ENCODE measurements around the gene SLC2A13. TPM values are rescaled to one million over a fixed set of nuclear protein-coding genes. Genes with fewer than 3 reads are reported as not detected.

SLC2A13 gene
- polyA plus RNA-seq, 3 donors, result 2.2 to 2.9 (median 2.5) TPM

- Histone ChIP-seq H3K27me3 (ENCODE audit: control insufficient read depth in 2 of 2, insufficient read depth in 2 of 2, low read length in 2 of 2) (no peaks in the 10 kb centered on the region), H3K4me3 (replicated peaks in 1 of 3; ENCODE audit: low read depth in 2 of 3, low read length in 3 of 3) (no peak overlapping the region), H2AFZ (ENCODE audit: insufficient read depth, low read depth, low read length, poor library complexity, severe bottlenecking) (no peak overlapping the region), H3K79me2 (ENCODE audit: insufficient read depth, low read length) (no peaks in the 10 kb centered on the region), H3K9me3 (replicated peaks in 1 of 2; ENCODE audit: control insufficient read depth in 1 of 2, insufficient read depth in 1 of 2, low read length in 2 of 2) (peaks cover 35 to 41% of the 10 kb centered on the region in 2 donors), H3K4me2 (replicated peaks; ENCODE audit: extremely low read depth, low read length, poor library complexity, severe bottlenecking) (no peak overlapping the region), H3K27ac (ENCODE audit: low read depth in 1 of 2, low read length in 2 of 2) (no peak overlapping the region), H3K9ac (ENCODE audit: insufficient read depth, low read length, poor library complexity, severe bottlenecking) (no peak overlapping the region), H4K20me1 (ENCODE audit: insufficient read depth, low read length) (no peaks in the 10 kb centered on the region), H3K4me1 (ENCODE audit: control insufficient read depth in 1 of 2, insufficient read depth in 2 of 2, low read length in 2 of 2) (no peaks in the 10 kb centered on the region), H3K36me3 (replicated peaks in 1 of 2; ENCODE audit: control insufficient read depth in 1 of 2, insufficient read depth in 2 of 2, low read length in 2 of 2) (peaks cover 0 to 10% of the 10 kb centered on the region in 2 donors)
- no CpG with 5 or more reads among the region's 2 CpGs for WGBS (ENCODE audit: insufficient coverage)
- no peak overlapping the region for H3K27ac Mint-ChIP-seq
- no peaks in the 10 kb centered on the region for H3K4me1 Mint-ChIP-seq
- DNase-seq, result no peak
- no peak overlapping the region for H3K4me3 Mint-ChIP-seq
- peaks cover 0 to 2% (median 1%) of the 10 kb centered on the region in 3 donors for H3K27me3 Mint-ChIP-seq (ENCODE audit: low read depth in 3 of 3)
- TF ChIP-seq CTCF (IDR thresholded peaks at IDR 0.05), result no peak
- peaks cover 37 to 52% (median 46%) of the 10 kb centered on the region in 7 donors for H3K9me3 Mint-ChIP-seq
- intact Hi-C loops (cut with micrococcal nuclease), result no loop called here
- H3K36me3 Mint-ChIP-seq, result peaks cover 15 to 36% of the 10 kb centered on the region in 2 donors
Measured at GRCh38 chr12:40000884-40001283, 105.0 kb downstream of the SLC2A13 start.

GRCh38 chr12:39993268-39993667 is 112.6 kb downstream of the SLC2A13 start:
- Histone ChIP-seq H3K36me3 (replicated peaks in 1 of 2; ENCODE audit: control insufficient read depth in 1 of 2, insufficient read depth in 2 of 2, low read length in 2 of 2) (no peaks in the 10 kb centered on the region), H3K9ac (ENCODE audit: insufficient read depth, low read length, poor library complexity, severe bottlenecking) (no peak overlapping the region), H2AFZ (ENCODE audit: insufficient read depth, low read depth, low read length, poor library complexity, severe bottlenecking) (no peak overlapping the region), H3K9me3 (replicated peaks in 1 of 2; ENCODE audit: control insufficient read depth in 1 of 2, insufficient read depth in 1 of 2, low read length in 2 of 2) (peaks cover 8 to 14% of the 10 kb centered on the region in 2 donors), H3K79me2 (ENCODE audit: insufficient read depth, low read length) (no peaks in the 10 kb centered on the region), H3K4me1 (ENCODE audit: control insufficient read depth in 1 of 2, insufficient read depth in 2 of 2, low read length in 2 of 2) (peaks cover 0 to 5% of the 10 kb centered on the region in 2 donors), H3K4me2 (replicated peaks; ENCODE audit: extremely low read depth, low read length, poor library complexity, severe bottlenecking) (no peak overlapping the region), H4K20me1 (ENCODE audit: insufficient read depth, low read length) (no peaks in the 10 kb centered on the region), H3K27ac (ENCODE audit: low read depth in 1 of 2, low read length in 2 of 2) (no peak overlapping the region), H3K4me3 (replicated peaks in 1 of 3; ENCODE audit: low read depth in 2 of 3, low read length in 3 of 3) (no peak overlapping the region), H3K27me3 (ENCODE audit: control insufficient read depth in 2 of 2, insufficient read depth in 2 of 2, low read length in 2 of 2) (no peaks in the 10 kb centered on the region)
- Mint-ChIP-seq H3K4me3 (no peak overlapping the region), H3K36me3 (peaks cover 3 to 17% of the 10 kb centered on the region in 2 donors), H3K27ac (no peak overlapping the region), H3K9me3 (peaks cover 19 to 27% (median 23%) of the 10 kb centered on the region in 7 donors), H3K4me1 (peaks cover 21% of the 10 kb centered on the region), H3K27me3 (ENCODE audit: low read depth in 3 of 3) (peaks cover 0 to 4% (median 2%) of the 10 kb centered on the region in 3 donors)
- TF ChIP-seq CTCF (IDR thresholded peaks at IDR 0.05), result no peak
- no CpG with 5 or more reads among the region's 1 CpG for WGBS (ENCODE audit: insufficient coverage)
- DNase-seq, result no peak
- intact Hi-C loops (cut with micrococcal nuclease), result no loop called here
